RKO (cell line): ENCODE results near the gene KLHL26.

ENCODE experiments used
- DNase-seq: peaks from one replicate; pipeline ENCODE4 v3.0.0-alpha.2; 2016; ENCODE audit warnings: low spot score

Gene KLHL26

DNA sequence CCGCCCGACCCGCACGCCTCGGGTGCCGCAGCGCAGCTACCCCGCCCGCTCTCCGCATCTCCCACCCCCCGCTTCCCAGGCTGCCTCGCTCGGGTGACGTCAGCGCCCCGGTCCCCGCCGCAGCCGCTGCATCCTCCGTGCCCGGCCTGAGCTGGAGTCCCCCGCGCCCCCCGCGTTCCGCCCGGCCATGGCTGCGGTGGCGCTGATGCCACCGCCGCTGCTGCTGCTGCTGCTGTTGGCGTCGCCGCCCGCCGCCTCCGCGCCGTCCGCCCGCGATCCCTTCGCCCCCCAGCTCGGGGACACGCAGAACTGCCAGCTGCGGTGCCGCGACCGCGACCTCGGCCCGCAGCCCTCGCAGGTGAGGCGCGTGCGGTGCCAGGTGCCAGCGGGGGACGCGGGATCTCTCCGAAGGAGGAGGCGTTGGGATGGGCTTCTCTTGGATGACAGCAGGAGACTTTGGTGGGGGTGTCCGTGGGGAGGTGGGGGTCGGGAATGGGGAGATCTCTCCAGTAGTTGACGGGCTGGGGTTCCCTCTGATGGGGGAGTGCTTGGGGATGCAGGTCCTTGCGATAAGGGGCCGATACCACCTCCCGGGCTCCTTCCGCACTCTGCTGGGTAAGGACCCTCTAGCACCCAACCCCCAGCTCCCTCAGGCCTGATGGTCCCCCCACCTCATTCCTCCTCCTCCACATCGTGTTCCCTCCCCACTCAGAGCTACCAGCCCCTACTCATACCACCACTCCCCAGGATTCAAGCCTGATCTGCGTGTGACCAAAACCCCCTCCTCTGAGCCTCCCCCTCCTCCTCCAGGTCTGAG lies 23.8 kb upstream of the KLHL26 start, which contains the start of gene TMEM59L:
Gene TMEM59L (plus strand): TSS at position 99 of the 817 bp plus-strand sequence. CDS start 89 bp downstream, at position 188.
- no peak for DNase-seq

DNA sequence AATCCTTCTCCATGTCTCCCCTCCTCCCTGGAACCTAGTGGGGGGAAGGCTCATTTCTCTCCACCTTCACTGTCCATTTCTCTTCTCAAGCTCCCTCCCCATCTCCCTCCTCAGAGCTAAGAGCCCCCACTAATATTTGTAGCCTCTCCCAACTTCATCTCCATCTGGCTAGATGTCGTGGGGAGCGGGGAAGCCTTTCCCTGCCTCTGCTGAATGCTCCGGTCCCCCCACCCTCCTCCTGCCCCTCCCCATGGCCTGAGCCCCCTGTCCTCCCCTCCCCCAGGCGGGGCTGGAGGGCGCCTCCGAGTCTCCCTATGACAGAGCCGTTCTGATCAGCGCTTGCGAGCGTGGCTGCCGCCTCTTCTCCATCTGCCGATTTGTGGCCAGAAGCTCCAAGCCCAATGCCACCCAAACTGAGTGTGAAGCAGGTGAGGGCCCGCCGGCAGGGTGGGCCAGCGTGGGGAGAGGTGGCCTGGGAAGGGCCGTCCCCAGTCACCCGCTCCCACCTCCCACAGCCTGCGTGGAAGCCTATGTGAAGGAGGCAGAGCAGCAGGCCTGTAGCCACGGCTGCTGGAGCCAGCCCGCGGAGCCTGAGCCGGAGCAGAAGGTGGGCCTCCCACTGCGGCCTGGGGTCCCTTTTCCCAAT lies 23.1 kb upstream of the KLHL26 start:
- no peak for DNase-seq

DNA sequence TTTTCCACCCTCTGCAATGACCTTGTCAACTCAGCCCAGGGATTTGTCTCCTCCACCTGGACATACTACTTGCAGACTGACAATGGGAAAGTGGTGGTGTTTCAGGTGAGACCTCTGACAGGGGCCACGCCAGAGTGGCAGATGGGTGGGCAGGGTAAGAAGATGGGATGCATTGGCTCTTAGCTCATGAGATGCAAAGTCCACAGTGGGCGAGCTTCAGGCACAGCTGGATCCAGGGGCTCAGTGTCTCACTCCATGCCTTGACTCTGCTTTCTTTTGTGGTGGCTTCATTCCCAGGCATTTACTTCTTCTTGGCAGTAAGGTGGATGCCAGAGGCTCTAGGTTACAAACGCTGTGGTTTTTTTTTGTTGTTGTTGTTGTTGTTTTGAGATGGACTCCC lies 20.8 kb upstream of the KLHL26 start:
- DNase-seq: no peak

DNA sequence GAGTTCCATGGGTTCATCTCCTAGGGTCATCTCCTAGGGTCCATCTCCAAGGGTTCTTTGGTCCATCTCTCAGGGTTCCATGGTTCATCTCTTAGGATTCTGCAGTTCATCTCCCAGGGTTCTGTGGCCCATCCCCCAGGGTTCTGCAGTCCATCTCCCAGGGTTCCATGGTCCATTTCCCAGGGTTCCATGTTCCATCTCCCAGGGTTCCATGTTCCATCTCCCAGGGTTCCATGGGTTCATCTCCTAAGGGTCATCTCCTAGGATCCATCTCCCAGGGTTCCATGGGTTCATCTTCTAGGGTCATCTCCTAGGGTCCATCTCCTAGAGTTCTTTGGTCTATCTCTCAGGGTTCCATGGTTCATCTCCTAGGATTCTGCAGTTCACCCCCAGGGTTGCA lies 19.3 kb upstream of the KLHL26 start:
- no peak for DNase-seq

DNA sequence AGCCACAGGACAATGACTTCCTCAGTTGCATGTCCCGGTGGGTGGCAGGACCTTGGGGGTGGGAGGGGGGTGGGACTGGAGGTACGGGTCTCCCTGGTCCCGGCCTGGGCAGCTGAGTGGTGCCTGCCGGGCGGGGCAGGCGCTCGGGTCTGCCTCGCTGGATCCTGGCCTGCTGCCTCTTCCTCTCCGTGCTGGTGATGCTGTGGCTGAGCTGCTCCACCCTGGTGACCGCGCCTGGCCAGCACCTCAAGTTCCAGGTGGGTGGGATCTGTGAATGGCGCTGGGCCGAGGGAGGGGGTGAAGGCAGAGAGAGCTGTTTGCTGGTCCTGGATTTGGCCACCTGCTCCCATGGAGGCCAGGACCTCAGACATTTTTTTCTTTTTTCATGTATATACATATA lies 18.6 kb upstream of the KLHL26 start:
- no peak for DNase-seq

DNA sequence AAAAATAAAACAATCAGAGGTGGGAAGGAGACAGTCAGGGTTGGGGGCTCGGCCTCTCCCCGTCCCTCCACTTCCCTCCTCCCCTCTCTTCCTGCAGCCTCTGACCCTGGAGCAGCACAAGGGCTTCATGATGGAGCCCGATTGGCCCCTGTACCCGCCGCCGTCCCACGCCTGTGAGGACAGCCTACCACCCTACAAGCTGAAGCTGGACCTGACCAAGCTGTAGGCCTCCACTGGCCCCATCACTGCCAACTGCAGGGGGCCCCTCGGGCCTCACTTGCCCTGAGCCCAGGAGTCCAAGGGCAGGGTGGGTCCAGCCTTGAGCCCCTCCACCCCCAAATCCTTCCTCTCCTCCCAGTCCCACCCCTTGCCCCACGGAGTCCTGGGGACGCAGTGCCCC lies 16.5 kb upstream of the KLHL26 start:
- DNase-seq: no peak

DNA sequence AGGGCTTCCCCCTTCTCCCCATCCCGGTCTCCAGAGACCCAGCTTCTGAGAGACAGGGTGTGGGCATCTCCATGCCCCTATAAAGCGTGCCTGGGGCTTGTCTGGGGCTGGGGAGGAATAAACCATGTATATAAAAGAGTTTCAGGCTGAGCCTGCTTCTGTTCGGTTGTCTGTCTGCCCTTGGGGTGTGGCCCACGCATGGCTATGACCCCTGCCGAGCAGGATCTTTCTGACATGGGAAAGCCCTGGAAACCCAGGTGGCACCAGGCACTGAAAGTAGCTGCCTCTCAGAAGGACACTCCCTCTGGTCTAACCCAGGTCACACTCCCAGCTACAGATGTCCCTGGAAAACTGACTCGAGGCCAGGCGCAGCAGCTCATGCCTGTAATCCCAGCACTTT lies 15.9 kb upstream of the KLHL26 start:
- no peak for DNase-seq

DNA sequence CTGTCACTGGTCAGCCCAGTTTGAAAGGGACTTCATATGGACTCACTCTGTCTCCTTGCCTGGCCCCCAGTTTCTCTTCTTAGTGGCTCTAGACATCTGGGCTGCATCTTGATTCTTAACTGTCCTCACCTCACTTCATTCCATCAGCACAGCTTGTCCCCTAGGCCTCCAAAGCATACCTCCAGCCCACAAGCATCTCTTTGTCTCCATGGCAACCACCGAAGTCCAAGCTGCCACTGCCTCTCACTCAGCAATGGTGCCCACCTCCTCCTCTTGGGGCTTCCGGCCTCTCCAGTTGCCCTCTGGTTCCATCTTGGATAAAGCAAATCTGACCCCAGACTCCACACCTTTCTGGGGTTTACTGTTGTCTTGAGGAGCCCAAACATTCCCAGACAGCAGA lies 9.9 kb upstream of the KLHL26 start:
- no peak for DNase-seq

DNA sequence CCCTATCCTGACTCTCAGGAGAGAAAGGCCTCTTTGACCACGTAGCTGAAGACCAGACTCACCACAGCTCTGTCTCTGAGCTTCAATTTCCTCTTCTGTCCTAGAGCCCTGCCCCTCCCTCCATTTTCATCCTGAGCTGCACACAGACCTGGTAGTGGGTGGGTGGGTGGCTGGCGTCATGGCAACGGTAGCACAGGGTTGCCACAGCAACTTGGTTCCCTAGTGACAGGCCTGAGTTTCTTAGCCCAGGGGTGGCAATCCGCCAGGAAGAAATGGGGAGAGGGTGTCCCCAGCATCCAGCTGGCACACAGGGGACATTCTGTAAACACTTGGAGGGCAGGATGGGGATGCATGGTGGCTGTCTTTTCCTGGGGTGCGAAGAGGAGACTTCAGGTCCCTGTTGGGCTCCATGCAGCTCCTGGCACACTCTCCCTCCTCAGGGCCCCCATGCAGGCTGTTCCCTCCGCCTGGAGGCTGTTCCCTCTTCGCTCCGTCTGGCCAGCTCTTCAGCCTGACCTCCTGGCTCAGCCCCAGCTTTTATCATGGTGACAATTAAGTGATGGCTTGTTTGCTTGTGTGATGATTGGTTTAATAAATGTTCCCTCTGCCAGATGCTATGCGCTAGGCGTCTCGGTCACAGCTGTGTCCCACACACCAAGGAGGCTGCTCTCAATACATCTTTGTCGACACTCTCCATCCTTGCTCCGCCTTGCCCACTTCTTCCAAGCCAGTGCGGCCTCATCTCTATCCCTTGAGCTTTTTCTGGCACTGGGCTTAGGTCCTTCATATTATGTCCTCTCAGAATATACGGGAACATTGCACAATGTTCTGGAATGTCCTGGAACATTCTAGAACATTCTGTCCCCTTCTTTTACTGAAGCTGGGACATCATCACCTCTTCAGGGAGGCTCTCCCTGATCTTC lies 7.4 kb upstream of the KLHL26 start:
- DNase-seq: no peak

DNA sequence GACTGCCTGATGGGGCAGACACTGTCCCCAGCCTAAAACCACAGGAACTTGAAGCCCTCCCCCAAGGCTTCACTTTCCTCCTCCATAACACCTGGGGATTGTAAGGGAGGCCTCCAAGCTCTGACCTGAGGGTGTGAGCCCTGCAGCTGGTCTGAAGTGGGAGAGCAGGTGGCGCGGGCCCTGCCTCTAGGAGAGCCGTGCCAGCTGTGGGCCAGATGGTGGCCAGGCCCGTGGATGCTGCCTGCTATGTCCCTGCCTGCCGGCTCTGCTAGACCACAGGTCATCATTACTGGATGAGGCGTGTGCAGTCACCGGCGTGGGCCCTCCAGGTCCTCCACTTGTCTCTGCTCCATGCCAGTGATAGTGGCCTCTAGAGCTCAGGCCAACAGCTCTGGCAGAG lies 3.5 kb upstream of the KLHL26 start:
- DNase-seq: no peak

DNA sequence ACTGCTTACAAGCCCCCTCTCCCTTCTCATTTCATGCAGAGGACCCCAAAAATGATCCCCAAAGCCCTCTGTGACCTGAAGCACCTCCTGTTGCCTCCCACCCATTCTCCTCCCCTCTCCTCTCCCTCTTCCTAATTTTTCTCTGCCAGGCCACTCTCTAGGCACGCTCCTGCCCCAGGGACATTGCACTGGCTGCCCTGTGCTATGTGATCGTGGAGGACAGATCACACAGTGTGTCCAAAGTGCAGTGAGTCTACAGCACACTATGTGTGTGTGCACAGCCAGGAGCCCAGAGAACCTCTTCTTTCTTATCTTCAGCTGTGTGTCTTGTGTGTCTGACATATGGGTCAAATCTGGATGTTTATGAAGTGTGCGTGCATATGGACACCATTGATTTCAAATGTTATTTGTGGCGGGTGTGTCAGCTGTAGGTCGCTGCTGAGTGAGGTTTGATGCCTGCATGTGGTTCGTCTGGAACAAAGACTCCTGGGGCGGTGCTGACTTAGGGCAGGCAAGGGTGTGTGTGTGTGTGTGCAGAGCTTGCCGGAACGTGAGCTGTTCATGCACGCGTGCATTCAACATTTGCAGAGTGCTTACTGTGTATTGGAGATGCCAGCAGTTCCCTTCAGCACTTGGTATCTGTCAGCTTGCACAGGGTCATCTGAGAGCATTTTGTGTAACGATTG lies 2.1 kb upstream of the KLHL26 start:
- no peak for DNase-seq

DNA sequence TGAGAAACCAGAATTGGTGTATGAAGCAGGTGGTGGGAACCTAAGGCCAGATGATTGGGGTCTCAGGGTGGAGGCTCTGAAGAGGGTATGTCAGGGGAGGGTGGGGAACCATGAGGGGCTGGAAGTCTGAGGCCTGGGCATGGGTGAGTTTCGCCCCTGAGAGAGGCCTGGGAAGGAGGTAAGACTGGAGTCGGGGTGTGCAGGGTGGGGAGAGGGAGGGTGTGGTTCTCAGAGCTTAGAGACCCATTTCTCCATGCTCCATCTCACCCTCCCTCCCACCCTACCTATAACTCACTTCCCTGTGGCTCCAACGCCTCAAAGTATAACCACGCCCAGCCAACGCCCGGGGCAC lies 1.0 kb upstream of the KLHL26 start:
- no peak for DNase-seq

DNA sequence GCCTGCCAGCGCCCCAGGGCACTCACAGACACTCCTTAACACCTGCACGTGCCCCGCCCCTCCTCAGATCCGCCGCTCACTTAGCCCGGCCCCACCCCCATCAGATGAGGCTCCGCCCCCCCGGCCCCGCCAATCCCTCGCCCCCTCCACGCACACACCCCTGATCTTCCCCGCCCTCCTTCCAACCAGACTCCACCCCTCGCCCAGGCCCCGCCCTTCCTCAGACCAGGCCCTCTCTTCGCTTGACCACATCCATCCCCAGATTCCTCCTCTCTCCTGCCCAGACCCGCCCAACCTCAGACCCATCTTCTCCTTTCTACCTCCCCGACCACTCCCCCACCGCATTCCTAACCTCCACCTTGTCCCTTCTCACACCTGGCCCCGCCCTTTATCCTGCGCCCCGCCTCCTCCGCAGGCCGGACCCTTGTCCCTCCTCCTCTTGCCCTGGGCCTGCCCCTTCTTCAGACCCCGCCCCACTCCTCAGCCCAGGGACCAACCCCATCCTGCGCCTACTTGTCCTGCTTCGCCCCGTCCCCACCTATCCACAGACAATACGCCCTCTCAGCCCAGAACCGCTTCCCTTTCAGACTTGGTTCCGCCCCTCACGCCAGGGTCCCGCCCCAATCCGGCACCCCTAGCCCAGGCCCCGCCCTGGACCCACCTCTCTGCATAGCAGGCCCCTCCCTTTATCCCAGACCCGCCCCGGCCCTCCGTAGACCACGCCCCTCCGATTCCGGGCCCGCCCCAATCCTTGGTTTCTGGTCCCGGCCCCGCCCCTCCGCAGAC lies 452 bp upstream of the KLHL26 start:
- peak; percentile 91 for DNase-seq

DNA sequence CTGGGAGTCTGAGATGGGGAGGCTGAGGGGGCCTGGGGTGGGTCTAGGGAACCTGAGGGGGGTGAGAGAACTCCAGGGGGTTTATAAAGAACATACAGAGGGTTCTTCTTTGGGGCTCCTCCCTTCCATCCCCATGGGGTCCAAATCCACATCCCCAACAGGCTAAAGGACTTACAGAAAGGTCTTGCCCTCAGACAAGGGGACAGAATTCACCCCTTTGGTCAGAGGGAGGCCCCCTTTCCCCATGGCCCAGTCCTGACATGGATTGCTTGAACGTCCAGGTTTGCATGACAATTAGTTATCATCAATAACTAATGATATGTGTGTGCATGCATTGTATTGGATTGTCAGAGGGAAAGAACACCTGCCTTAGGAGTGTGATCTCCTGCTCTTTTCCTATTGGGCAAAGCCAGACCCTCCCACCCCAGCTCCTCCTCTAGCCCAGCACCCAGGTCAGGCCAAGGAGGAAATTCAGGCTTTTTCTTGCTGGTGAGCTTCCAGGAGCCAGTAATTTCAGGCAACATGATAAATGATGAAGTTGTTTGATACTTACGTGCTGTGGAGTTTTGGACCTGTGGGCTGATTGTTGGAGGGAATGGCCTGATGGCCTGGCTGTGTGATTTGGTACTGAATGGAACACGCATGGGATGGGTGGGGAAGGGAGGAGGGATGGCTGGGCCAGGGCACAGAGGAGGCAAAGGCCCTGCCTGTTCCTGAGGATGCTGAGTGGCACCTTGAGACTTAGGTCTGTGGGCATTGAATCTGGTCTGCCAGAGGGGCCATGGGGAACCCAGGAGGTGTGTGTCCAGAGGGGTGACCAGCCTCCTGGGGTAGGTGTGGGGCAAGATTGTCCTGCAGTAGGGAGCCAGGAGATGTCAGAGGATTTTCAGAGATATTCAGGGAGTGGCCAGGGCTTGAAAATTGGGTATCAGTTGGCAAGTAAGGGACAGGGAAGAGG lies 1.1 kb downstream of the KLHL26 start:
- DNase-seq: peak; percentile 12

DNA sequence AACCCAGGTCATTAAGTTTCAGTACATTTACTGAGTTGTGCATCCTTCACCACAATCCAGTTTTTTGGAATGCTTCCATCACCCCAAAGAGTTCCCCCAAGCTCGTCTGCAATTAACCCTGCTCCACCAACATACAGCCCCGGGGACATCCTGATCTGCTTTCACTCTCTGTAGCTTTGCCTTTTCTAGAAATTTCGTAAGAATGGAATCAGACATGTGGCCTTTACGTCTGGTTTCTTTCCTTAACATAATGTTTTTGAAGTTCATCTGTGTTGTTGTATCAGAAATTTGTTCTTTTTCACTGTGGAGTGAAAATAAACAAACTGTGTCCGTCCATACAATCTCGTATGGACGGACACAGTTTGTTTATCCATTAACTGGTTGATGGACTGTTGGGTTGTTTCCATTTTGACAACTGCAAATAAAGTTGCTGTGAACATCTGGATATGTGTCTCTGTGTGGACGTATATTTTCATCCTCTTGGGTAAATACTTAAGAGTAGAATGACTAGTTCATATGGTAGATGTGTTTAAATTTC lies 2.9 kb downstream of the KLHL26 start:
- no peak for DNase-seq

DNA sequence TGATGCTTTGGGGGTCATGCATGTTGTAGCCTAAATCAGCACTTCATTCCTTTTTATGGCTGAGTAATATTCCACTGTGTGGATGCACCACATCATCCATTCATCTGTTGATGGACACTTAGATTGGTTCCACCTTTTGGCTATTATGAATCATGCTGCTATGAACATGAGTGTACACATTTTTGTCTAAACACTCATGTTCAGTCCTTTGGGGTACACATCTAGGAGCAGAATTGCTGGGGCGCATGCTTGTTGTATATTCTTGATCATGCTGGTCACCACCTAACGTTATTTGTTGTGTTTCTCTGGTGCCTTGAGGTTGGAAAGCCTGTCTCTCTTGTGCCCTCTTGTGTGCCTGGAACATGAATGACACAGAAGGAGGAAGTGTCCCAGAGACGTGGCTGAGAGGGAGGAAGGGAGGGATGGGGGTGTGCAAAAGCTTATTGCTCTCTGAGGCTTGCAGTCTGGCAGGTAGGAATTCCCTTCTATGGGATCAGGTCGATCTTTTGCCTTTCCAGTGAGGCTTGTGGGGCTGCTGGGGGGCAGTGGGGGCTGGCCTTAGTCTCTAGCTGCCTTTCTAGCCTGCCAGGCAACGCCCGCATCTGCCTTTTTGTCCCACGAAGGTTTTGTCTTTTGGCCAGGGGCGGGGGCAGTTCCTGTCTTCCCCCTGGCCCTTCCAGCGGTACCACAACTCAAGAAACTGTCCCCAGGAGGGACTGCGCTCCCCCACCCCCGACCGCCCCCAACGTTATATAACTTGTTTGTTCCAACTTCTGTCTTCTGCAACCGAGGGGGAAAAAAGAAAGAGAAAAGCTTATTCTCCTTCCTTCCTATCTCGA lies 7.6 kb downstream of the KLHL26 start:
- DNase-seq: peak; percentile 70

DNA sequence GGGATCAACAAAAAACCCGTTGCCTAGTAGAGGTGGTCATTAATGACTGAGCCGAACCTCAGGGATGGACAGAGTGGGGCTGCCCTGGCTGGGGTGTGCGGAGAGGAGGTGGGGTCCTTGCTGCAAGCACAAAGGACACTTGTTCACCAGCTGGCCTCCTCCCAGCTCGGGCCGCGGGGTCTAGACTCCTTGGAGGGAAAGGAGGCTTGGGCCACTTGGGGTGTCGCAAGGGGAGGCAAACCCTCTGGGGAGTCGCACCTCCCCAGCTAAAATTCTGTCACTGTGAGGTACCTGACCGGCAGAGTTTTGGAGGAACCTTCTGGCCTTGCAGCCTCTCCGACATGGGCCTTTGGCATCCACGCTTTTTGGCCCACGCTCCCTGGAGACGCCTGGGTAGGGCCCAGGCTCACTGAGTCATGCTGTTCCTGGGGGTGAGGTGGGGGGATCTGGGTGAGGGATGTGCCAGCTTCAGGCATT lies 8.2 kb downstream of the KLHL26 start:
- no peak for DNase-seq

DNA sequence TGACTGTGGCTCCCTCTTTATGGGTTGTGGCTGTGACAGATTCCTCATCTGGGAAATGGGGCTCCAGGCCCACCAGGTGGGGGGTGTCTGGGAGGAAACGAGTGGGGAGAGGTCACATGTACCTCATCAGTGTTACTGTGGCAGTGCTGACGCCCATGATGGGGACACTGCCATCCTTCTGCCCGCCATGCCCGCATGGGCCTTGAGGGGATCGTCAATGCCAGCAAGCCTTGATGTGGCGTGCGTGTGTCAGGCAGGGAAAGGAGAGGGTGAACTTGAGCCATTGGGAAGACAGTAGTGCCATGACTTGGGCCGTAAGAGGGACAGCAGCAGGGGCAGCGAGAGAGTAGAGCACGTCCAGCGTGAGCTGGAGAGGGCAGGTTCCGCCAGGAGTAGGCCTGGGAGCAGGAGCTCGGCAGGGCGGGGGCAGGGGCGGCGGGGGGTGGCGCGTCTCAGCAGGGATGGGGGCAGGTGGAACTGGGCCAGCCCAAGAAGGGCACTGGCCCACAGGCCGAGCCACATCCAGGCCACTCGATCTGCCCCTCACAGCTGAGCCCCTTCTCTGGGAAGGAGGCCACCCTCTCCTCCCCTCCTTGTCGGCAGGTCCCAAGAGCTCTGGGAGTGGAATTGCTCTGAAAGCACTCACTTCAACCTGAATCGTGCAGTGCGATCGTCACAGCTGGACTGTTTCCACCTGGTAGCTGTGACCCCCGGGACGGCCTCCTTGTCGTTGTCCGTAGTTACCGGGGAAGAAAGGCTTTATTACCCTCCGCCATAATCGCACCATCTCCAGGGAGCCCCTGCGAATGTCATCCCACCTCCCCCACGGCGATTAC lies 9.9 kb downstream of the KLHL26 start:
- no peak for DNase-seq
